ENCODE measurements around the gene TPCN2. TPM values are rescaled to one million over a fixed set of nuclear protein-coding genes. Genes with fewer than 3 reads are reported as not detected.

Gene TPCN2
- total RNA-seq, 1 experiment from 2014 or later, result 20.6 TPM

DNA sequence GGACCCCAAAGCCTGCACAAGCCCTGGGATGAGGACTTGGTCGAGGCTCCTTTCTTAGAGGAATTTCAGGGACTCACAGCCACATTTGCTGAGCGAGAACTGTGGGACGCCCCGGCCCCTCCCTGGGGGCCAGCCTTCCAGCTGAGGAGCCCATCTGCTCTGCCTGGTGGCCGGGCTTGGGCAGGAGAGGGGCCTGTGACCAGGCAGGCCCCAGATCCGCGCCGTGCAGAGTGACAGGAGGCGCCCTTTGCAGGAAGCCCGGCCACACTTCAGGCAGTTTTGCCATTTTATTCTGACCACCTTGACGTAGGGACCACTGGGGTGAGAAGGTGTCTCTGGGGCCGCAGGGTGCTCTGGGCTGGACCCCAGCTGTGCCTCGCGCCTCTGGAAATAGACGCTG is 35.6 kb downstream of the TPCN2 start:
- BruUV-seq (replicated peaks), result no TSS peak
- peaks cover 6% of the 10 kb centered on the region for H3K4me1 ChIP-seq (ENCODE audit: control insufficient read depth, insufficient read depth, low read length)
- DNase-seq (ENCODE audit: low read depth, low spot score) (no peak), ATAC-seq (no peak)
- no peaks in the 10 kb centered on the region for H3K27me3 ChIP-seq (ENCODE audit: control insufficient read depth, insufficient read depth, low read length)
- in situ Hi-C loops (cut with HindIII; ENCODE audit: low pct_unique_long_range_greater_than_20kb, low sequenced_read_pairs) (no loop called here), intact Hi-C loops (cut with micrococcal nuclease; ENCODE audit: unreplicated experiment) (no loop called here)
- no peaks in the 10 kb centered on the region for H3K9me3 ChIP-seq (ENCODE audit: control insufficient read depth, insufficient read depth, low read depth, low read length)
- ChIA-PET POLR2A (no interaction called here), CTCF (no interaction called here)
- no peak overlapping the region for H3K27ac ChIP-seq (ENCODE audit: low read length)
- no peak overlapping the region for H3K4me3 ChIP-seq (ENCODE audit: low read depth in 2 of 2, low read length in 2 of 2)
- H3K36me3 ChIP-seq (ENCODE audit: control insufficient read depth, insufficient read depth, low read length), result no peaks in the 10 kb centered on the region
- no peak for TF ChIP-seq TCF7L2 (IDR thresholded peaks at IDR 0.05; ENCODE audit: low read depth, low read length)
- TF ChIP-seq, protein P1, sequence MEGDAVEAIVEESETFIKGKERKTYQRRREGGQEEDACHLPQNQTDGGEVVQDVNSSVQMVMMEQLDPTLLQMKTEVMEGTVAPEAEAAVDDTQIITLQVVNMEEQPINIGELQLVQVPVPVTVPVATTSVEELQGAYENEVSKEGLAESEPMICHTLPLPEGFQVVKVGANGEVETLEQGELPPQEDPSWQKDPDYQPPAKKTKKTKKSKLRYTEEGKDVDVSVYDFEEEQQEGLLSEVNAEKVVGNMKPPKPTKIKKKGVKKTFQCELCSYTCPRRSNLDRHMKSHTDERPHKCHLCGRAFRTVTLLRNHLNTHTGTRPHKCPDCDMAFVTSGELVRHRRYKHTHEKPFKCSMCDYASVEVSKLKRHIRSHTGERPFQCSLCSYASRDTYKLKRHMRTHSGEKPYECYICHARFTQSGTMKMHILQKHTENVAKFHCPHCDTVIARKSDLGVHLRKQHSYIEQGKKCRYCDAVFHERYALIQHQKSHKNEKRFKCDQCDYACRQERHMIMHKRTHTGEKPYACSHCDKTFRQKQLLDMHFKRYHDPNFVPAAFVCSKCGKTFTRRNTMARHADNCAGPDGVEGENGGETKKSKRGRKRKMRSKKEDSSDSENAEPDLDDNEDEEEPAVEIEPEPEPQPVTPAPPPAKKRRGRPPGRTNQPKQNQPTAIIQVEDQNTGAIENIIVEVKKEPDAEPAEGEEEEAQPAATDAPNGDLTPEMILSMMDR (IDR thresholded peaks at IDR 0.05), result no peak
- TF ChIP-seq, protein P2, sequence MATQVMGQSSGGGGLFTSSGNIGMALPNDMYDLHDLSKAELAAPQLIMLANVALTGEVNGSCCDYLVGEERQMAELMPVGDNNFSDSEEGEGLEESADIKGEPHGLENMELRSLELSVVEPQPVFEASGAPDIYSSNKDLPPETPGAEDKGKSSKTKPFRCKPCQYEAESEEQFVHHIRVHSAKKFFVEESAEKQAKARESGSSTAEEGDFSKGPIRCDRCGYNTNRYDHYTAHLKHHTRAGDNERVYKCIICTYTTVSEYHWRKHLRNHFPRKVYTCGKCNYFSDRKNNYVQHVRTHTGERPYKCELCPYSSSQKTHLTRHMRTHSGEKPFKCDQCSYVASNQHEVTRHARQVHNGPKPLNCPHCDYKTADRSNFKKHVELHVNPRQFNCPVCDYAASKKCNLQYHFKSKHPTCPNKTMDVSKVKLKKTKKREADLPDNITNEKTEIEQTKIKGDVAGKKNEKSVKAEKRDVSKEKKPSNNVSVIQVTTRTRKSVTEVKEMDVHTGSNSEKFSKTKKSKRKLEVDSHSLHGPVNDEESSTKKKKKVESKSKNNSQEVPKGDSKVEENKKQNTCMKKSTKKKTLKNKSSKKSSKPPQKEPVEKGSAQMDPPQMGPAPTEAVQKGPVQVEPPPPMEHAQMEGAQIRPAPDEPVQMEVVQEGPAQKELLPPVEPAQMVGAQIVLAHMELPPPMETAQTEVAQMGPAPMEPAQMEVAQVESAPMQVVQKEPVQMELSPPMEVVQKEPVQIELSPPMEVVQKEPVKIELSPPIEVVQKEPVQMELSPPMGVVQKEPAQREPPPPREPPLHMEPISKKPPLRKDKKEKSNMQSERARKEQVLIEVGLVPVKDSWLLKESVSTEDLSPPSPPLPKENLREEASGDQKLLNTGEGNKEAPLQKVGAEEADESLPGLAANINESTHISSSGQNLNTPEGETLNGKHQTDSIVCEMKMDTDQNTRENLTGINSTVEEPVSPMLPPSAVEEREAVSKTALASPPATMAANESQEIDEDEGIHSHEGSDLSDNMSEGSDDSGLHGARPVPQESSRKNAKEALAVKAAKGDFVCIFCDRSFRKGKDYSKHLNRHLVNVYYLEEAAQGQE (IDR thresholded peaks at IDR 0.05; ENCODE audit: insufficient read depth in 1 of 2, low read depth in 2 of 2, low read length in 1 of 2), result no peak
- TF ChIP-seq POLR2AphosphoS5 (IDR thresholded peaks at IDR 0.05; ENCODE audit: low read depth, low read length), result no peak
- TF ChIP-seq SIN3A (IDR thresholded peaks at IDR 0.05; ENCODE audit: borderline replicate concordance, insufficient read depth, low read depth, low read length), result no peak

DNA sequence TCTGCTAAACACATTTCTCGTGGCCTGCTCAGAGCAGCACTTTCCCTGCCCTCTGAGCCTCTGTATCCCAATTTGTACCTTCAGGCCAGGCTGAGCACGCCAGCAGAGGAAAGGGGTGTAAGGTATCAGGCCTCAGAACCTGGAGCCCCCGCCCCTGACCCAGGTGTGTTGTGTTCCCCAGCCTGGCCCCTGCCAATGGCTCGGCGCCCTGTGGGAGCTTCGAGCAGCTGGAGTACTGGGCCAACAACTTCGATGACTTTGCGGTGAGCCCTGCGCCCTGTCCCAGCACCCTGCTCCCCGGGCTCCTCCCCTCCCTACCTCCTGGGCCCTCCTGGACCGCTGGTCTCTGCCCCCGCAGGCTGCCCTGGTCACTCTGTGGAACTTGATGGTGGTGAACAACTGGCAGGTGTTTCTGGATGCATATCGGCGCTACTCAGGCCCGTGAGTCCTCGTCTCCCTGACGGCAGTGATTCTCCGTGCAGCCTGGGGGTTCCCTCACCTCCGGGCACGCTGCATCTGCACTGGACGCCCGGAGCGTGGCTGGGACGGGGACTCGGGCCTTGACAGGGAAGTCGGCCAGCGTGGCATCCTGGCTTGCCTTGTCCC is 36.9 kb downstream of the TPCN2 start:
- DNase-seq (ENCODE audit: low read depth, low spot score) (no peak), ATAC-seq (no peak)
- in situ Hi-C loops (cut with HindIII; ENCODE audit: low pct_unique_long_range_greater_than_20kb, low sequenced_read_pairs) (no loop called here), intact Hi-C loops (cut with micrococcal nuclease; ENCODE audit: unreplicated experiment) (no loop called here)
- Histone ChIP-seq H3K27me3 (ENCODE audit: control insufficient read depth, insufficient read depth, low read length) (no peaks in the 10 kb centered on the region), H3K9me3 (ENCODE audit: control insufficient read depth, insufficient read depth, low read depth, low read length) (no peaks in the 10 kb centered on the region), H3K4me1 (ENCODE audit: control insufficient read depth, insufficient read depth, low read length) (peaks cover 7% of the 10 kb centered on the region), H3K27ac (ENCODE audit: low read length) (no peak overlapping the region), H3K4me3 (ENCODE audit: low read depth in 2 of 2, low read length in 2 of 2) (no peak overlapping the region), H3K36me3 (ENCODE audit: control insufficient read depth, insufficient read depth, low read length) (no peaks in the 10 kb centered on the region)
- ChIA-PET POLR2A (no interaction called here), CTCF (no interaction called here)
- no peak for TF ChIP-seq SIN3A (IDR thresholded peaks at IDR 0.05; ENCODE audit: borderline replicate concordance, insufficient read depth, low read depth, low read length)
- TF ChIP-seq POLR2AphosphoS5 (IDR thresholded peaks at IDR 0.05; ENCODE audit: low read depth, low read length), result no peak
- TF ChIP-seq, protein P1 (IDR thresholded peaks at IDR 0.05), result no peak
- TF ChIP-seq TCF7L2 (IDR thresholded peaks at IDR 0.05; ENCODE audit: low read depth, low read length), result no peak
- TF ChIP-seq, protein P2 (IDR thresholded peaks at IDR 0.05; ENCODE audit: insufficient read depth in 1 of 2, low read depth in 2 of 2, low read length in 1 of 2), result no peak
- BruUV-seq (replicated peaks), result no TSS peak
